WTC11 (cell line): ENCODE measurements around the gene PLA2G4A. TPM values are rescaled to one million over a fixed set of nuclear protein-coding genes. Genes with fewer than 3 reads are reported as not detected.

Experiments used
- ATAC-seq: fragments of 200-7000 bp; cut with Tn5 transposase; 2 replicates; pipeline ENCODE4 v1.10.0; 2021; ENCODE audit warnings: mild to moderate bottlenecking, moderate library complexity
- CTCF ChIA-PET: fragments of 300-600 bp; sonication (Branson Sonifier 250); formaldehyde crosslinking; loops from one replicate; lab custom pipeline; 2021; ENCODE audit warnings: antibody characterized with exemption; lab: Charles Lee
- POLR2A ChIA-PET: fragments of 350-600 bp; sonication (Branson Sonifier 250); formaldehyde crosslinking; loops from one replicate; lab custom pipeline; 2021; ENCODE audit warnings: antibody characterized with exemption; lab: Charles Lee
- DNase-seq: peaks from one replicate; pipeline ENCODE4 v3.0.0; 2021; ENCODE audit warnings: low spot score
- H3K27ac Mint-ChIP-seq: 2 replicates; pipeline ENCODE4 v1.8.0; 2021; ENCODE audit warnings: mixed read lengths
- H3K27me3 Mint-ChIP-seq: 2 replicates; pipeline ENCODE4 v1.8.0; 2021; ENCODE audit warnings: low read depth, mild to moderate bottlenecking, moderate library complexity, mixed read lengths
- H3K36me3 Mint-ChIP-seq: 2 replicates; pipeline ENCODE4 v1.8.0; 2021; ENCODE audit warnings: mixed read lengths
- H3K4me1 Mint-ChIP-seq: 2 replicates; pipeline ENCODE4 v1.8.0; 2022; ENCODE audit warnings: mixed read lengths
- H3K4me3 Mint-ChIP-seq: 2 replicates; pipeline ENCODE4 v1.8.0; 2021; ENCODE audit warnings: mild to moderate bottlenecking, moderate library complexity, mixed read lengths
- H3K9me3 Mint-ChIP-seq: 2 replicates; pipeline ENCODE4 v1.8.0; 2021; ENCODE audit warnings: mixed read lengths
- ATF3 ChIP-seq: sonication (generic); formaldehyde crosslinking; conservative IDR thresholded peaks from 2 replicates; pipeline ENCODE4 v1.8.1; 2022; ENCODE audit warnings: mild to moderate bottlenecking, missing genetic modification reagents
- ETV6 ChIP-seq: sonication (generic); formaldehyde crosslinking; IDR thresholded peaks from 2 replicates; pipeline ENCODE4 v1.8.1; 2022; ENCODE audit warnings: mild to moderate bottlenecking, missing genetic modification reagents
- FOXK1 ChIP-seq: sonication (generic); formaldehyde crosslinking; IDR thresholded peaks from 2 replicates; pipeline ENCODE4 v1.8.0; 2022; ENCODE audit warnings: mild to moderate bottlenecking, moderate library complexity, missing genetic modification reagents
- FOXP4 ChIP-seq: sonication (generic); formaldehyde crosslinking; IDR thresholded peaks from 2 replicates; pipeline ENCODE4 v1.8.0; 2022; ENCODE audit warnings: mild to moderate bottlenecking, missing genetic modification reagents
- IRF1 ChIP-seq: sonication (generic); formaldehyde crosslinking; IDR thresholded peaks from 2 replicates; pipeline ENCODE4 v1.8.0; 2023; ENCODE audit warnings: missing genetic modification reagents
- MLX ChIP-seq: sonication (generic); formaldehyde crosslinking; IDR thresholded peaks from 2 replicates; pipeline ENCODE4 v1.8.1; 2023; ENCODE audit warnings: mild to moderate bottlenecking, missing genetic modification reagents, moderate library complexity
- NR3C1 ChIP-seq: sonication (generic); formaldehyde crosslinking; conservative IDR thresholded peaks from 2 replicates; pipeline ENCODE4 v1.8.1; 2023; ENCODE audit warnings: low read depth, mild to moderate bottlenecking, missing genetic modification reagents
- OVOL2 ChIP-seq: fragments of 250-450 bp; sonication (Bioruptor Pico); IDR thresholded peaks from 2 replicates; pipeline ENCODE4 v1.9.0; 2021; ENCODE audit warnings: mild to moderate bottlenecking, borderline replicate concordance
- SMAD3 ChIP-seq: sonication (generic); formaldehyde crosslinking; IDR thresholded peaks from 2 replicates; pipeline ENCODE4 v1.8.0; 2022; ENCODE audit warnings: missing genetic modification reagents, mild to moderate bottlenecking, borderline replicate concordance
- SOX15 ChIP-seq: fragments of 250-450 bp; sonication (Bioruptor Pico); IDR thresholded peaks from 2 replicates; pipeline ENCODE4 v1.9.0; 2021; ENCODE audit warnings: mild to moderate bottlenecking
- TCF7 ChIP-seq: sonication (generic); formaldehyde crosslinking; IDR thresholded peaks from 2 replicates; pipeline ENCODE4 v1.8.0; 2022; ENCODE audit warnings: mild to moderate bottlenecking, low read depth, missing genetic modification reagents, moderate library complexity
- USF1 ChIP-seq: sonication (generic); formaldehyde crosslinking; IDR thresholded peaks from 2 replicates; pipeline ENCODE4 v1.8.0; 2022; ENCODE audit warnings: mild to moderate bottlenecking, missing genetic modification reagents
- ZMAT4 ChIP-seq: fragments of 250-450 bp; sonication (Bioruptor Pico); IDR thresholded peaks from 2 replicates; pipeline ENCODE4 v1.9.0; 2021; ENCODE audit warnings: mild to moderate bottlenecking
- ZNF121 ChIP-seq: sonication (generic); formaldehyde crosslinking; IDR thresholded peaks from 2 replicates; pipeline ENCODE4 v1.8.0; 2023; ENCODE audit warnings: missing genetic modification reagents
- ZNF219 ChIP-seq: sonication (generic); formaldehyde crosslinking; IDR thresholded peaks from 2 replicates; pipeline ENCODE4 v1.8.0; 2023; ENCODE audit warnings: missing genetic modification reagents, mild to moderate bottlenecking, borderline replicate concordance
- ZNF232 ChIP-seq: sonication (generic); formaldehyde crosslinking; IDR thresholded peaks from 2 replicates; pipeline ENCODE4 v1.8.0; 2022; ENCODE audit warnings: mild to moderate bottlenecking, missing genetic modification reagents
- ZNF263 ChIP-seq: sonication (generic); formaldehyde crosslinking; IDR thresholded peaks from 2 replicates; pipeline ENCODE4 v1.8.1; 2022; ENCODE audit warnings: low read depth, mild to moderate bottlenecking, moderate library complexity, missing genetic modification reagents
- ZNF512 ChIP-seq: sonication (generic); formaldehyde crosslinking; IDR thresholded peaks from 2 replicates; pipeline ENCODE4 v1.8.1; 2022; ENCODE audit warnings: missing genetic modification reagents, borderline replicate concordance
- total RNA-seq: library from RNA; stranded (reverse); gene quantifications from 3 replicates; pipeline ENCODE4 v1.2.3, GENCODE V29; 2021

Gene PLA2G4A
- total RNA-seq, 1 experiment from 2014 or later: 1.3 TPM

- no peak for TF ChIP-seq ATF3 (CRISPR knock-in tag)
- TF ChIP-seq ZNF512 (CRISPR knock-in tag): no peak
Measured at GRCh38 chr1:187006896-187007295, 178.1 kb downstream of the PLA2G4A start (continued).

- H3K27me3 Mint-ChIP-seq: no peaks in the 10 kb centered on the region; the same call in none of the 2 replicates
- peak overlapping the region; percentile 89 for H3K27ac Mint-ChIP-seq
- H3K9me3 Mint-ChIP-seq: peaks cover 42% of the 10 kb centered on the region
- TF ChIP-seq OVOL2 (CRISPR knock-in tag): no peak
- no peak for TF ChIP-seq FOXK1 (CRISPR knock-in tag)
- no peak for TF ChIP-seq TCF7
- TF ChIP-seq ZMAT4 (CRISPR knock-in tag): no peak
- peak; percentile 92; the same call in 1 of the 2 replicates for TF ChIP-seq ETV6 (CRISPR knock-in tag)
- TF ChIP-seq FOXP4 (CRISPR knock-in tag): peak; percentile 80; the same call in 1 of the 2 replicates
- no peak for TF ChIP-seq ZNF121 (CRISPR knock-in tag)
- TF ChIP-seq IRF1 (CRISPR knock-in tag): 0 out of 2 replicates have a peak, but pooled peaks have one; percentile 72
- TF ChIP-seq ZNF263: no peak
- TF ChIP-seq SMAD3 (CRISPR knock-in tag): peak; percentile 51; the same call in 1 of the 2 replicates
- no peak for TF ChIP-seq SOX15
- TF ChIP-seq MLX (CRISPR knock-in tag): no peak
- peak; percentile 55; the same call in 1 of the 2 replicates for TF ChIP-seq ZNF232
- no peak for TF ChIP-seq ZNF219
- 0 out of 2 replicates have a peak, but pooled peaks have one; percentile 62 for TF ChIP-seq NR3C1 (CRISPR knock-in tag)
- TF ChIP-seq USF1 (CRISPR knock-in tag): no peak
- DNase-seq (no peak), ATAC-seq (peak; percentile 94)
- peaks cover 43% of the 10 kb centered on the region for H3K36me3 Mint-ChIP-seq
- no peak overlapping the region for H3K4me3 Mint-ChIP-seq
- peaks cover 30% of the 10 kb centered on the region for H3K4me1 Mint-ChIP-seq
- ChIA-PET CTCF (no interaction called here), POLR2A (no interaction called here)
Measured at GRCh38 chr1:187009320-187009719, 180.6 kb downstream of the PLA2G4A start.
